ENCODE measurements around the gene TLE2. TPM values are rescaled to one million over a fixed set of nuclear protein-coding genes. Genes with fewer than 3 reads are reported as not detected.

Gene TLE2
- total RNA-seq, 1 experiment from 2014 or later = 3.1 TPM

- no peaks in the 10 kb centered on the region; a peak in 1 of 5 replicates for H3K9me3 Mint-ChIP-seq
- Histone ChIP-seq H3K14ac (ENCODE audit: insufficient read depth, low read length) (no peak overlapping the region), H2AK5ac (ENCODE audit: insufficient read length, low read length) (no peak overlapping the region), H3K4me1 (ENCODE audit: insufficient read depth, low read length) (peaks cover 3% of the 10 kb centered on the region; the same call in 1 of the 2 replicates), H4K20me1 (ENCODE audit: control insufficient read depth, insufficient read depth, insufficient read length) (no peaks in the 10 kb centered on the region), H2BK12ac (ENCODE audit: insufficient read length, low read depth, low read length) (no peak overlapping the region), H3K18ac (ENCODE audit: insufficient read length, low read depth, low read length) (no peak overlapping the region), H2AFZ (ENCODE audit: low read length) (no peak overlapping the region), H3K23me2 (ENCODE audit: insufficient read length, low read depth, low read length, poor library complexity, severe bottlenecking) (peaks cover 14% of the 10 kb centered on the region), H3K4me2 (ENCODE audit: insufficient read depth, insufficient read length, low read length) (no peak overlapping the region), H2BK5ac (ENCODE audit: insufficient read length, low read length) (no peak overlapping the region), H3K9me3 (ENCODE audit: control insufficient read depth, low read depth, low read length) (no peaks in the 10 kb centered on the region), H4K5ac (ENCODE audit: insufficient read length, low read depth, low read length) (no peak overlapping the region), H3K79me2 (ENCODE audit: insufficient read depth, low read length) (no peaks in the 10 kb centered on the region), H3K23ac (ENCODE audit: insufficient read length, low read depth, low read length) (no peak overlapping the region), H4K8ac (replicated peaks; ENCODE audit: insufficient read length, low read depth, low read length) (no peak overlapping the region), H3T11ph (ENCODE audit: low read length) (no peak overlapping the region), H3K4ac (ENCODE audit: low read depth, low read length) (no peak overlapping the region), H3K79me1 (ENCODE audit: insufficient read depth, low read depth, low read length, poor library complexity, severe bottlenecking) (no peaks in the 10 kb centered on the region), H2BK20ac (ENCODE audit: low read depth, low read length, poor library complexity, severe bottlenecking) (no peak overlapping the region), H2BK120ac (ENCODE audit: low read depth, low read length, poor library complexity, severe bottlenecking) (no peak overlapping the region), H3K9ac (ENCODE audit: extremely low read depth, insufficient read length, low read length) (no peak overlapping the region), H4K91ac (ENCODE audit: insufficient read length, low read depth, low read length) (no peak overlapping the region), H3K56ac (ENCODE audit: insufficient read length, low read depth, low read length) (no peak overlapping the region), H2BK15ac (ENCODE audit: low read depth, low read length) (no peak overlapping the region), H3K27me3 (ENCODE audit: insufficient read depth, low read length) (peaks cover 2% of the 10 kb centered on the region; the same call in 1 of the 2 replicates), H3K27ac (ENCODE audit: insufficient read length, low read depth, low read length) (no peak overlapping the region)
- peaks cover 0 to 2% (median 1%) of the 10 kb centered on the region in 3 experiments; a peak in 3 of 7 replicates for H3K36me3 Mint-ChIP-seq (ENCODE audit: insufficient read depth in 1 of 3, low read depth in 3 of 3)
- H3K4me3 Mint-ChIP-seq = no peak overlapping the region
- no peak overlapping the region for H3K27ac Mint-ChIP-seq
- no peak for DNase-seq
- WGBS (ENCODE audit: extremely low coverage, insufficient read length, low lambda C conversion rate) = no CpG with 5 or more reads among the region's 1 CpG
- TF ChIP-seq CTCF (conservative IDR thresholded peaks at IDR 0.05) = no peak
- peaks cover 89% of the 10 kb centered on the region for H3K27me3 Mint-ChIP-seq (ENCODE audit: low read depth)
- H3K4me1 Mint-ChIP-seq = peaks cover 19 to 29% of the 10 kb centered on the region in 2 experiments
Observed at GRCh38 chr19:3026768-3027167, 2.3 kb downstream of the TLE2 start.

All from H9 (cell line).